Smooth muscle cell of the brain vasculature (primary cell): ENCODE data around the gene GALNT11.
A peak's percentile ranks its signal among the peaks of the same experiment; 100 is the strongest.
"Not testable (repeated sequence)": the region's sequence is repeated elsewhere in the genome, so short reads cannot be mapped to it uniquely, and the experiment has no call there.

Experiments used
- DNase-seq: peaks from one replicate; pipeline ENCODE4 v3.0.0-alpha.2; 2012; ENCODE audit warnings: low read depth, low spot score

Gene GALNT11

DNA sequence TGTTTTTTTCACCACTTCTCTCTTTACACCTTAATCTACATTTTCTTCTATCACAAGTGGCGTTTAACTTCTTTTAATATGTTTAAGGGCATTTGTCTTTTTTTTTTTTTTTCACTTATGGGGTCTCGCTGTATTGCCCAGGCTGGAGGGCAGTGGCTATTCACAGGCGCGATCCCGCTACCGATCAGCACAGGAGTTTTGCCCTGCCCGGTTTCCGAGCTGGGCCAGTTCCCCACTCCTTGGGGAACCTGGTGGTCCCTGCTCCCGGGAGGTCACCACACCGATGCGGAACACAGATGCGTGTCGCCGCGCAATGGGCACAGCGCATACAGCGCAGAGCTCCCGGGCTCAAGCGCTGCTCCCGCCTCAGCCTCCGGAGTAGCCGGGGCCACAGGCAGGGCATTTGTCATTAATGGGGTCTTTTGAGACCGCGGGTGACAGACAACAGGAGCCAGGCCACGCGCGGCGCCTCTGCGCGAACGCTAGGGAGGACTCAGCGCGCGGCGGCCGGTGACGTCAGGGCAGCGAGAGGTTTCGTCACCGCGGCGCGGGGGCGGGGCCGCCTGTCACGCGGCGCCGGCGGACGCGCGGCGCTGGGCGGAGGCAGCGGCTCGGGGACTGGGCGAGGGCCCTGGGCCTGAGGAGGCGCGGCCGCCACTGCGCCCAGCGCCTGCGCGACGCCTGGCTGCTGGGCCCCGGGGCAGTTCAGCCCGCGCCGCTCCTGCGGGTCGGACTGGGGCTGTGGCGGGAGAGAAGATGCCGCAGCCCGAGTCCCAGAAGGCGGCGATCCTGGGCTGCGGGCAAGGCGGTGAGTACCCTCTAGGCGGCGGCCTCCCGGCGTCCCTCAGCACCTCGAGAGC, at the start of gene GALNT11:
Gene GALNT11 (plus strand): TSS at position 598 of the 860 bp plus-strand sequence. CDS start 68,554 bp downstream, outside the sequence.
- DNase-seq = peak; percentile 45

DNA sequence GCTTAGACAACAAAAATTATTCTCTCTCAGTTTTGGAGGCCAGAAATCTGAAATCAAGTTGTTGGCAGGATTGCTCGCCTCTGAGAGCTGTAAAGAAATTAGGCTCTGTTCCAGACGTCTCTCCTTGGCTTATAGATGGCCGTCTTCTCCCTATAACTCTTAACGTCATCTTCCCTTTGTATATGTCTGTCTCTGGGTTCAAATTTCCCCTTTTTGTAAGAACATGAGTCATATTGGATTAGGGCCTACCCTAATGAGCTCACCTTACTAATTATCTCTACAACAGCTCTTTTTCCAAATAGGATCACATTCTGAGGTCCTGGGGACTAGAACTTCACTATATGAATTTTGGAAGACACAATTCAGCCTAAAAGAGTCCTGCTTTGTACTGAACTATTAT, 46.9 kb upstream of the GALNT11 start:
- DNase-seq = no peak

DNA sequence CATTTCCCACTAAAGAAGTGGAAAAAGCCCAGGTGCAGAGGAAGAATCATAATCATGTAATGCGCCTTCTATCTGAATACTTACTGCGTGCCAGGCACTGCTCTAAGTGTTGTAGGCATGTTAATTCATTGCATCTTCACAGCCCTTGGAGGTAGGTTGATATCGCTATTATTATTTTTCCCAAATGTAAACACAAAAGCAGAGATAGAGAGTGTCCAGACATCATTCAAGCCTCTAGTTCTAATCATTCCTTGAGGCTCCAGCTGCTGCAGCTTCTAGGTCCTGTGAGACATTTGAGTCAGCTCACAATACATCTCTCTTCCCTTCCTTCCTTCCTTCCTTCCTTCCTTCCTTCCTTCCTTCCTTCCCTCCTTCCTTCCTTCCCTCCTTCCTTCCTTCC, 44.3 kb upstream of the GALNT11 start:
- DNase-seq = no peak

DNA sequence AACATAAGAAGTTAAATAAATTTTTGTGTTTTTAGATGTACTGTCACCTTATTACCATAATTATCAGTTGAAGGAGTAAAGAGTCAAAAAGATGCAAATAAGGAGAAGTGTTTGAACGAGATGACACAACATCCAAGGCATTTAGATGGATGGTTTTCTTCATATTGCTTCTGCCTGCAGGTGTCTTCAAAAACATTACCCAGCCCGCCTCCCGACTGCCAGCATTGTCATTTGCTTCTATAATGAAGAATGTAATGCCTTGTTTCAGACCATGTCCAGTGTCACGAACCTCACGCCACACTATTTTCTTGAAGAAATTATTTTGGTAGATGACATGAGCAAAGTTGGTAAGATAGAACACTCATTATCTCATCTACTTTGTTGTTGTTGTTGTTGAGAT, 42.7 kb upstream of the GALNT11 start:
- DNase-seq = no peak

DNA sequence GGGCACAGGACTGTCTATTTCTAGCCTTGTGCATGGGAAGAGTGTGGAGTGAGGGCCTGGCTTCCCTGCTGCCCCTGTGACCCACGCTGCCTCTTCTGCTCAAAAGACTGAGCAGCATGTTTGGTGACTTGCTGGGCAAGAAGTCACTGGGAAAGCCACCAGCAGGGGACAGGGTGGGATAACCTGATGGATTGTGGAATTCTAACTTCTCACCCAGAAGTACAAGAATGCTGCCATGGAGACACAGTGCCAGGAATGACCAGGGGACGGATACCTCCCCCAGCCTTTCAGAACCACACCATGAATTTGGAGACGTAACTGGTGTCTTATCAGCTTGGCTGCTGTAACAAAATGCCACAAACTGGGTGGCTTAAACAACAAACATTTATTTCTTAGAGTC, 40.9 kb upstream of the GALNT11 start:
- DNase-seq = no peak

DNA sequence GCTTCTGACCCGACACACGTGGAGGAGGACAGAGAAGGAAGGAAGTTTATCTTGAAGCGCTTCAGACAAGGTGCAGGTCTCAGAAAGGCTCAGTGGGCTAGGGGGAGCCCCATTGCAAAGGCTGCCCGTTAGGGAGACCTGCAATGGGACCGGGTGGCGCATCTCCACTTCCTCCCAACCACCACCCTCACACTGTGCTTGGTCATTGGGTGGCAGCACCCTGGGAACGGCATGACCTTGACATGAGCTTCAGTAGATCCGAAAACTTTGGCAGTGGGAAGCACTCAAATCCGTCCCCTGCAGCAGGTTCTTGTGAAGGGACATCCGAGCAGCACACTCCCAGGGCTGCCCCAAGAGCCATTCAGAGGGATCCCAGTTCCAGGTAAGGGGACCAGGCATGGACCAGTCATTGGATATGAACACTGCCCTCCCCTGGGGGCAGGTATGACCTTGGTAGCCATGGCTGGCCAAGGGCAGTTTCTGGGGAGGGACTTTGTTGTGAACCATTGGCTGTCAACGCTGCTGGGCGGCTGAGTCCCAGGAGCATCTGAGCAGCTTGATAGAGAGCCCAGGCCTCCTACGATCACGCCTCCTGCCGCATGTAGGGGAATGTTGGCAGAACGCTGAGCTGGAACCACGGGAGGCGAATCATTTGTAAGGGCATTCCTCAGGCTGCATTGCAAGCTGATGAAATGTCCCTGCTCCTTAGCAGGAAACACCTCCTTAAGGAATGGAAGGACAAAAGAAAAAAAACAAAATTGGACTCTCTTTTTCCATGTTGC, 37.5 kb upstream of the GALNT11 start:
- DNase-seq = no peak

DNA sequence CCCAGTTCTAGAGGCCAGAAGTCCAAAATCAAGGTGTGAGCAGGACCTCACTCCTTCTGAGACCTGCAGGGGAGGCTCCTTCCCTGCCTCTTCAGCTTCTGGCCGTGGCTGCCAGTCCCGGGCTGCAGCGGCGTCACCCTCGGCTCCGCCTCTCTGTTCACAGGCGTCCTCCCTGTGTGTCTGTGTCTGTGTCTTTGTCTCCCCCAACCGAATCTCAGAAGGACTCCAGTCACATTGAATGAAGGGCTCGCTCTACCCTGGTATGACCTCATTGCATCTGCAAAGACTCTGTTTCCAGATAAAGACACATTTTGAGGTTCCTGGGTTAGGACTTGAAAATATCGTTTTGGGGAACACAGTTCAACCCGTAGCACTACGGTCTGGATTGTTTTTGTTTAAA, 33.1 kb upstream of the GALNT11 start:
- DNase-seq = no peak

DNA sequence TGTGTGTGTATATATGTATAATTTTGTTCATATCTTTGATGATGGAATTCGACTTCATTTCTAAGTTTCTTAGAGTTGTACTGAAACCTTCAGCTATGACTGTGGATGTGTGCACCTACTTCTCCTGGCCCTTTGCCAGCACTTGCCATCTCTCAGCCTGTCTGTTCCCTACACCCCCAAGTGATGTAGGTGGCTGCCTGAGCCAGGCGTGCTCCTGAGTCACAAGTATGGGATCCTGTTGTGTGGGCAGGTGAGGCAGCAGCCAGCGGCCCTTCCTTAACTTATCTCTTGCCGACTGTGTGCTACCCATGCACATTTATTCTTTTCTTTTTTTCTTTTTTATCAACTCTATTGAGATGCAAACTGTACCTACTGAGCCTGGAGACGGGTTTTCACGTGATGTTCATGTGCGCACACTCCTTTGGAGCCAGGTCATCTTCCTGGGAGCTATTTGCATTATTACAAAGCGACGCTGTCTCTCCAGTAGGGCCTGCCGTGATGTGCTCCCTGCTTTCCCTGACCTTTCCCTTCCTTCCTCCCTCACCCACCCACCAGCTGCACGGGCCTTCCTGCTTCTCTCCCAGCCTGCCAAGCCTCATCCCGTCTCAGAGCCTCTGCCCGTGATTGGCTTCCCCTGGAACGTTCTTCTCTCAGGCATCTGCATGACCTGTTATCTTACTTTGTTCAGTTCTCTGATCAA, 31.3 kb upstream of the GALNT11 start:
- no peak for DNase-seq

DNA sequence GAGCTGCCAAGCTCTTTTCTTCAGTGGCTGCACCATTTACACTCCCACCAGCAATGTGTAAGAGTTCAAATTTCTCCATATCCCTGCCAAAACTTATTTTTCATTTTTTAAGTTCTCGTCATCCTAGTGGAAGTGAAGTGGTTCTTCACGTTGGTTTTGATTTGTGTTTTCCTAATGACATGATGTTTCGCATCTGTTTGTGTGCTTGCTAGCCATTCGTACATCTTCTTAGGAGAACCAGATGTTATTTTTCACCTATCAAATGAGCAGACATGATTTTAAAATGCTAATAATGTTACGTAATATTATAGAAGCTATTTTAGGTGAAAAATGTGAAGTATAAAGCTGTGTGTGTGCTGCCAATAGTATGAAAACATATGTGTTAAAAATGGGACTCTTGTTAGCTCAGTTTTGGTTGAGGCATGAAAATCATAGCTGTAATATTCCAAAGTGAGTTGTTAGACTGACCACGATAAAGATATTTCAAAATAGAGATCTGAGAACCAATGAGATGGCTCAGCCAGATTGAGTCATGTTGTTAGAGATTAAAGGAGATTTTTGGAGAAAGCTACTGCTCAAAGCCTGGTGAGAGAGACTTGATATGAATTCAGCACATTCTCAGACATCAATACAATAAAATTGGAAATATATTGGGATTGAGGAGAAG, 25.9 kb upstream of the GALNT11 start:
- no peak for DNase-seq

DNA sequence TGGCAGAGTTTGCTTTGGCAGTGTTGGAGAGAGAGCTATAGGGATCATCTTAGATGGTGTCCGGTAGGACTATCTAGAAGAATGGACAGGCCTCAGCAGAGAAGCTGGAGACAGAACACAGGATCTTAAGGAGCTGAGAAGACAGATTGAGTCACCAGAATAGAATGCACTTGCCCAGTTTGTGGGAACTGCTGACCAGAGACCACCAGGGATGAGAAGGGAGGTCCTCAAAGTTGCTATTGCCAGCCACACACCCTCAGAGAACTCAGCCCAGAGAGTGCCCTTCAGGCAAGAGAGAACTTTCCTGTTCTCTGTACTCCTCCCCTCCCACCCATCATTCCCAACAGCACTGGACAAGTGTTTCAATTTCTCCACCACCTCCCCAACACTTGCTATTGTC, 25.3 kb upstream of the GALNT11 start:
- DNase-seq = no peak

DNA sequence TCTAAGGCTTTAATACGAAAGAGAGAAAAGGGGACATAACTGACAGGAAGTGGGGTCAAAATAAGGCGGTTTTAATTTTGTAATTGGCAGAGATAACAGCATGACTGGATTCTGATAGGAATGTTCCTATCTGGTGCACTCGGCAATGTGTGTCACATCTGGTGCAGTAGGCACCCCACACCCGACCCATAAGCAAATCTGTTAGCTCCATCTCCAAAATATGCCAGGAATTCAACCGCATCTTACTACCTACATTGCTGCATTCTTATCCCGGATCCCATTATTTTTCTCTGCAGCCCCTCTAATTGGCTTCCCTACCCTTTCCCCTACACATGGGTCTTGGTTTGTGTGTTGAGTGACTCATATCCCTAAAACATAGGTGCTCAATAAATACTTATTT, 19.1 kb upstream of the GALNT11 start:
- DNase-seq = no peak

DNA sequence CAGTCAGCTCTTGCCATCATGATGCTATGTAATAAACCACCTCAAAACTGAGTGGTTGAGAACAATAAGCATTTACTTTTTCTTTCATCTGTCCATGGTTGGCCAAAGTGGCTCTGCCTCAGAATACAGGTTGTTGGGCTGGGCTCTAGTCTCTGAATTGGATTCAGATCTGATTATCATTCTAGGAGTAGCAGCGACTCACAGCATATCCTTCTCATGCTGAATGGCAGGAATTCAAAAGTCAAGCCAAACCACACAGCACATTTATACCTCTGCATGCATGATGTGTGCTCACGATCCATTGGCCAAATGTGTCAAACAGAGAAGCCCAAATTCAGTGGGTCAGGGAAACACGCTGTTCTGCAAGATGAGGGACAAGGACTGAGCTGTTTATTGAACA, 13.6 kb upstream of the GALNT11 start:
- DNase-seq = no peak

DNA sequence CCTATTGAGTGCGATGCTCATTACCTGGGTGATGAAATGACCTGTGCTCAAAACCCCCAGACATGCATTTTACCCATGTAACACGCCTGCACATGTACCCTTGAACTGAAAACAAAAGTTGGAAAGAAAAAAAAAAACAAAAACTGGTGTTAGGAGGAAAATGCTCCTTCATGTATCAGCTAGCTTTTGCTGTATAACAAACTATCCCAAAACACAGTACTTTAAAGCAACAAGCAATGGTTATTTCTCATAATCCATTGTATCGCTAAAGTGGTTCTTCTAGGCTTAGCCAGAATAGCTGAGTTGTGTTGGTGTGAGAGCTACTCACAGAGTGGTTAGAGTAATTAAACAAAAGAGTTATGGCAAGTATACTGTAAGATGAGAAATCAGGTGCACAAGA, 12.2 kb upstream of the GALNT11 start:
- DNase-seq = no peak

DNA sequence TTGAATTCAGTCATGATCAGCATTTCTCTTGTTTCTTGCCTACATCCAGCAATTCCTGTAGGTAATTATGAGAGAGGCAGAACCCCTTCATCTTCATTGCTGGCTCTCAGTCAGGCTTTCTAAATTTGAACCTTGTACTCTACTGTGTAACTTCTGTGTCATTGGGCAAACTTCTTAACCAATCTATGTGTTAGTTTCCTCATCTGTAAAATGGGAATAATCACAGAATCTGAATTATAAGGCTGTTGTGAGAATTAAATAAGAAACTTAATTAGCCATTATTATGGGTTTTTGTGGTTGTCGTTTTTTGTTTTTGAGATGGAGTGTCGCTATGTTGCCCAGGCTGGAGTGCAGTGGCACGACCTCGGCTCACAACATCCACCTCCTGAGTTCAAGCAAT, 11.5 kb upstream of the GALNT11 start:
- DNase-seq = no peak

DNA sequence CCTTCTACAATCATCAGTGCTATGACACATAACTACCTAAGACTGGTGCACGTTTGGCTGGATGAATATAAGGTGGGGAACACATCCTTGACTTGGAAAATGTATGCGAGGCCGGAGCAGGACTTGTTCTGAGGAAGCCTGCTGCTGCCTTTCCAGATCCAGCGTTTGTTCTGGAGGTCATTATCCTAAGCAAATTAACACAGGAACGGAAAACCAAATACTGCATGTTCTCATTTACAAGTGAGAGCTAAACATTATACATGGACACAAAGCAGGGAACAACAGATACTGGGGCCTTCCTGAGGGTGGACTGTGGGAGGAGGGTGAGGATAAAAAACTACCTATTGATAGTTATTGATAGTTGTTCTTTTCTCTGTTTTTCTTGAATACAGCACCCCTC, 10.8 kb upstream of the GALNT11 start:
- DNase-seq = no peak

DNA sequence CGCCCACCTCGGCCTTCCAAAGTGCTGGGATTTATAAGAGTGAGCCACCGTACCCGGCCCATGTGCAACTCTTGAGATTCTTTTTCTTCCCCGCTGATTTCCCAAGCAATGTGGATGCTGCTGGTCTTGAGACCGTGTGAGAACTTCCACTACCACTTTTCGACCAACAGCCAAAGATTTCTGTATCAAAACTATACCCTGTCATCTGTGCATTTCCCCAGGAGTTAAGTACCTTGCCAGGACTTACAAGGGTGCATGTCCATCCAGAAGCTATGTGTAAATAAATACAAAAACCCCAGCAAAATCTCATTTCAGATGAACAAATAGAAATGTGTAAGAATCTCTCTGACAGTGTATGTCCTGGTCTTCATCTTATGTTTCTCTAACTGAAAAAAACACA, 9.9 kb upstream of the GALNT11 start:
- DNase-seq = no peak

DNA sequence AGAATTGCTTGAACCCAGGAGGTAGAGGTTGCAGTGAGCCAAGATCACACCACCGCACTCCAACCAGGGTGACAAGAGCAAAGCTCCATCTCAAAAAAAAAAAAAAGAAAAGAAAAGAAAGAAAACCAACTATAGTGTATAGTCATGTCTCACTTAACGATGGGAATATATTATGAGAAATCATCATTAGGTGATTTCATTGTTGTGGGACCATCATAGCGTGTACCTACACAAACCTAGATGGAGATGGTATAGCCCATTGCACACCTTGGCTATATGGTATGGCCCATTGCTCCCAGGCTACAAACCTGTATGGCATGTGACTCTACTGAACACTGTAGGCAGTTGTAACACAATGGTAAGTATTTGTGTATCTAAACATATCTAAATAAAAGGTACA, 8.5 kb upstream of the GALNT11 start:
- no peak for DNase-seq

DNA sequence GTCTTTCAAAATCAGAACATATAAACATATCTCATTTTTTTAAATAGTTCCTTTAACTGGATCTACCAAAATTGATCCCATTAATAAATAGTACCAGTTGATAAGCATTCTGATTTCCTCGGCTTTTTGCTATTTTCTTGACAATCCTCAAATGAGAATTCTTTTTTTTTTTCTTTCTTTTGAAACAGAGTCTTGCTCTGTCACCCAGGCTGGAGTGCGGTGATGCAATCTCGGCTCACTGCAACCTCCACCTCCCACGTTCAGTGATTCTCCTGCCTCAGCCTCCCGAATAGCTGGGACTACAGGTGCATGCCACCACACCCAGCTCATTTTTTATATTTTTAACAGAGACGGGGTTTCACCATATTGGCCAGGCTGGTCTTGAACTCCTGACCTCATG, 7.8 kb upstream of the GALNT11 start:
- DNase-seq = not testable (repeated sequence)

DNA sequence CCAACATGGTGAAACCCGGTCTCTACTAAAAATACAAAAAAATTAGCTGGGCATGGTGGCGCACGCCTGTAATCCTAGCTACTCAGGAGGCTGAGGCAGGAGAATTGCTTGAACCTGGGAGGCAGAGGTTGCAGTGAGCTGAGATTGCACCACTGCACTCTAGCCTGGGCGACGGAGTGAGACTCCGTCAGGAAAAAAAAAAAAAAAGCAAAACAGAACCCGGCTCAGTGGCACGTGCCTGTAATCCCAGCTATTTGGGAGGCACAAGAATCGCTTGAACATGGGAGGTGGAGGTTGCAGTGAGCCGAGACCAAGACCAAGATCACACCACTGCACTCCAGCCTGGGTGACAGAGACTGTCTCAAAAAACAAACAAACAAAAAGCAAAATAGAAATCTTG, 3.7 kb upstream of the GALNT11 start:
- not testable (repeated sequence) for DNase-seq

DNA sequence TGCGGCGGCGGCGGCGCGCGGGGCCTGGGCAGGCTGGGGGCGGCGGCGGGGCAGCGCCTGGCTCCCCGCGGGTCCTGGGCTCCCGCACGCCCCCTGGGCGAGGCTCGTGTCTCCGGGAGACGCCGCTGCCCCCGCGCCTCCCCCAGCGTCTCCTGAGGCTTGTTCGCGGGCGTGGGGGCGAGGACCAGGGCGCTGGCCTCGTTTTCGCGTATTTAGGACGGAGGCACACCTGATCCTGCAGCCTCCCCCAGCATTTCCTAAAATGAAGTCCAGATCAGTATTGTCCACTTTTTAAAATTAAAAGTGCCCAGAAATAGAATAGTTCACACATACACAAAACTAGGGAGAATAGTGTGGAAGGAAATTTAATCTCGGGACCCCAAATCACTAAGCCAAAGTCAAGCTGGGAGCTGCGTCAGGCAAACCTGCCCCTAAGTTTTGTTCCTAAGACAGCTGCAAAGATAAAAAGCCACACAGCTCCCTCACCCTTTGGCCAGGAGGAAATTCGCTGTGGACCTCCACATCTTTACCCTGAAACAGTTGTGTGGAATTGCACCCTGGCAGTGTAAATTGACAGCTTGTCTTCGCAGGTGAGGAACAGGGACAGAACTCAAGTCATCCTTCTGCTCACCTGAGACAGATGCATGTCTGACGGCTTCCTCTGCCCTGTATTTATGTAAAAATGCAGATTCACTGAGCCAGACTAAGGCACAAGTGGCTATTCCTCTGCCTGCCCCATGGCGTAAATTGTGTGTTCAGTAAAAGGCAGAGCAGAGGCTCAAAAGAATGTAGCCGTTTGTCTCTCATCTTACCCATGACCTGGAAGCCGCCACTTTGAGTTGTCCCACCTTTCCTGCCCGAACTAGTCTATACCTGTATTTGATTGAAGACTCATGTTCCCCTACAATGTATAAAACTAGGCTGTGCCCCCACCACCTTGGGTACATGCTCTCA, 740 bp downstream of the GALNT11 start:
- no peak for DNase-seq
